NCI-H2196 treated with DMSO at 0.1 percent for 48 hours (cell line): ENCODE results near the gene GADD45B.
"Not testable (repeated sequence)": the region's sequence is repeated elsewhere in the genome, so short reads cannot be mapped to it uniquely, and the experiment has no call there.

Source experiments
- DNase-seq: peaks from one replicate; lab custom pipeline; 2025; ENCODE audit not compliant: unreplicated experiment; lab: John Stamatoyannopoulos, UW

The GADD45B gene

DNA sequence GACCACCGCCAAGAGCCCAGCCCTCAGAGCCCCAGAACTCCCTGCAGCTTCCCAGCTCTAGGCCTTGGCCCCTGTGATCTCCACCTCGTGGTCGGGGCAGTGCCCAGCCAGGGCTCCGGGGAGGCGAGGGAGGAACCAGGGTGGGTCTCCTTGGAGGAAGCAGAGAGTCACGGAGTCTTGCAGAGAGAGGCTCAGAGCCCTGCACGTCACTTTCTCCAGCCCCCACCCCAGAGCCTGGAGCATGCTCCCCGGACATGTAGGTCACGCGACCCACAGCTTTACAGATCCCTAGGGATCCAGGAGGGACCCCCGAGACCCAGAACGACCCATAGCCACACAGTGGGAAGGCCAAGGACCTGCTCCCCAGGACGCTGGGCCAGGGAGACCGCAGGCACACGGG lies 11.9 kb downstream of the GADD45B start:
- no peak for DNase-seq

DNA sequence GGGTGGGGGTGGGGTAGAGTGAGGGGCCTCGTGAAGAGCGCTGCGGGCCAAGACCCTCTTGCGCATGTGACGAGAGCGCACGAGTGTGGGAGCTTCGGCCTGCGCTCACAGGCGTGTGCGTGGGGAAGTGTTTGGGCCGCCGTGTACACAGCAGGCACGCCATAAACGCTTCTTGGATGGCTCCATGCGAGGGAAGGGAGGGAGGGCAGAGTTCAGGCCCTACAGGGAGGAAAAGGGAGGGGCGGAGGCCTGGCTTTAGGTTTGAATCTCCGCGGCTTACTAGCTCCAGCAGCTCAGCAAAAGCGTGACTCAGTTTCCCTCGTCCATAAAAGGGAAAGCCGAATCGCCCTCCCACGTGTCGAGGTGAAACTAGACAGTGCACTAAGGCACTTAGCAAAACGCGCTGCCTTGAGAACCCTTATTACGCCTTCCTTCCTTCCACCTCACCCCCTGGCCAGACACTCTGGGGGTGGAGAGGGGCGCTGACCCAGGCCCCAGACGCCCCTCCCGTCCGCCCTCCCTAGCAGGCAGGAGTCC lies 12.5 kb downstream of the GADD45B start:
- no peak for DNase-seq

- peak; percentile 17 for DNase-seq
Measured at GRCh38 chr19:2488942-2489731, 13.2 kb downstream of the GADD45B start.

DNA sequence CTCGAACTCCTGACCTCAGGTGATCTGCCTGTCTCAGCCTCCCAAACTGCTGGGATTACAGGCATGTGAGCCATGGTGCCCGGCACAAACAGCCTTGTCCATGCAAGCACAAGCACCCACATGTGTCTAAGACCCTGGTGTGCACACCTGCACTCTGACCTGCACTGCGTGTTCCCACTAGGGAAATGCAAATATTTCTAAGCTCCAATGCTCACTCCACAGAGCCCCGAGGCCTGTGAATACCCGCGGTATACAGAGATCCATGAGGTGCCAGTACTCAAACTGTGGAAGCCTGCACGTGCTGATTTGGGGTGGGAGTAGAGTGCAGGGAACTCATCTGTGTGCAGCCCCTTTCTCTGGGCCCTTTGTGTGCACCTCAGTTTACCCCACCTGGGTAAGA lies 14.7 kb downstream of the GADD45B start:
- no peak for DNase-seq

DNA sequence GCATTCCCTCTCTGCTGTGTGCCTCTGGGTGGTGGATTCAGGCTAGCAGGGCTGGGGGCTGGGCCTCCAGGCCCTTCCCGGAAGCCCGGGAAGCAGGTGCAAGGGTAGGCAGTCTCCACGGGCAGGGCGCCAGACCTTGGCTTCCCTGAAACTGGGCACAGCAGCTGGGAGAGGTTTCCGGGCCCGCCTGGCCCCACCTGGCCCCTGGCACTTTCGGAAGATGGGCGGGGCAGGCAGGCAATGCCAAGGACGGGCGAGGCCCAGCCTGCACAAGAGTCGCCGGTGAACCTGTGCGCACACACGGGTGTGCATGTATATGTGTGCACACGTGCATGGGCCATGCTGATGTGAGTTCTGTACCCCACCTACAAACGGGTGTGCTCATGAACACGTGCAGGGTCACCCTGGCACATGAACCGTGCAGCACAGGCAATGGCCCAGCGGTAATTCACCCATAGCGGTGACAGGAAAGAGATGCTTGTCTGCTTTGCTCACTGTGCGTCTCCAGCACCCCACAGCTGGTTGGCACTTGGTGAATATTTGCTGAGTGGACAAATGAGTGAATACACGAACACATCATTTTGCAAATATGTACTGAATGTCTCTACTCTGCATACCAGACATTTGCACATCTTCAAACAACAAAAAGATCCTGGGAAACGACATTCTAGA lies 15.3 kb downstream of the GADD45B start:
- DNase-seq = peak; percentile 89

DNA sequence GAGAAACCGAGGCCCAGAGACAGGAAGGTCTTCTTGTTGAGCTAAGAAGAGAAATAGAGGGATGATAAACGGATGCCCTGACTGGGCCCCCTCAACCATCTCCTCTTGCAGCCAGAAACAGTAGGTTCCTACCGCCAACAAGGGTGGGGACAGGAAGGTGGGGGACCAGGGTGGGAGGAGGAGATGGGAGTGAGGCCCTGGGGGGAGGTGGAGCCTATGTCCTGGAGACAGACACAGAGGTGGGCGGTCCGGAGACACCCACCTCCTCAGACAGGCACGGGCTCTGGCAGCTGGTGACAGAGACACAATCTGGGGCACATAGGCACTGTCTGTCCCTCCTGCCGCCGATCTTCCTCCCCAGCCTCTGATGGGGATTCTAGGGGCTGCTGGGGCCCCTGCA lies 16.9 kb downstream of the GADD45B start:
- DNase-seq = no peak

- DNase-seq = not testable (repeated sequence)
Measured at GRCh38 chr19:2493448-2493847, 17.5 kb downstream of the GADD45B start.

DNA sequence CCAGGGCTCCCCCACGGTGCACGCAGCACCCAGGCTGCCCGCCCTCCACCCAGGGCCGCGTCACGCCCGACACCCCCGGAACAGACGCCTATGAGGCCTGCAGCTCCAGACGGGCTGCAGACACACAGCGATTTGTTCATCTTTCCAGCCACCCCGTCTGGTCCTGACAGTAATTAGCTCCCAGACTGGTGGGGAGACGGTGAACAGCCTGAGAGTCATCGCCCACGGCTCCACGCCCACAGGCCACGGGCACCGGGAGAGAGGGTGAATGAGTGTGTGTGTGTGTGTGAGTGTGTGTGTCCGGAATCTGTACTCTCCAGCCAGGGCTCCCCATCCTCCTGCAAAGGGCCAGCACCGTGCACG lies 18.1 kb downstream of the GADD45B start:
- no peak for DNase-seq

- no peak for DNase-seq
Measured at GRCh38 chr19:2494447-2495129, 18.7 kb downstream of the GADD45B start.

- peak; percentile 23 for DNase-seq
Measured at GRCh38 chr19:2495130-2495641, 19.3 kb downstream of the GADD45B start.

DNA sequence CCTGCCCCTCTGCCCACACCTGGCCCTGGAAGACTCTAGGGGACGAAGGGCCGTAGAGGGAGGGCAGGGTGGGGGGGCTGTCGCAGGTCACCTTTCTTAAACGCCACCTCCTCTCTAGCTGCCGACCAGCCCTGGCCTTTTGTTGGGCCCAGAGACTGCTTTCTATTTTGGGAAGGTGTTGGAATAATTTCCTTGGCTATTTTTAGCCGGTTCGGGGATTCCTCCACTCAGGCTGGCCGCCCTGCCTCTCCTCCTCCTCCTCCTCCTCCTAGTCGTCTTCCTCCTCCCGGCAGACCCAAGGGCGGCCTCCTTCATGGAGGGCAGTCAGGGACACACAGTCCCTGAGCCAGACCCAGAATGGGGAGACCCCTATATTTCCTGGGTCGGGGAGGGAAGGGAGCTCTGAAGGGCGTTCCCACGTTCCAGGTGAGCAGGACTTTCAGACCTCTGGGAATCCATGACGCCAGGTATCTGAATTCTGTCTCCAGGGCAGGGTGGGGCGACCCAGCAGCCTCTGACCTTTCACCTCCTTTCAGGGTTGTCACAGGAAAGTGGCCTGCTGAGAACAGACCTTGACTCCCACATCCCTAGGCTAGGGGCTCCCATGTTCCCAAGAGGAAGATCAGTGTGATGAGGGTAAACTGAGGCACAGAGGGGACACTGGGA lies 19.9 kb downstream of the GADD45B start:
- DNase-seq = no peak

DNA sequence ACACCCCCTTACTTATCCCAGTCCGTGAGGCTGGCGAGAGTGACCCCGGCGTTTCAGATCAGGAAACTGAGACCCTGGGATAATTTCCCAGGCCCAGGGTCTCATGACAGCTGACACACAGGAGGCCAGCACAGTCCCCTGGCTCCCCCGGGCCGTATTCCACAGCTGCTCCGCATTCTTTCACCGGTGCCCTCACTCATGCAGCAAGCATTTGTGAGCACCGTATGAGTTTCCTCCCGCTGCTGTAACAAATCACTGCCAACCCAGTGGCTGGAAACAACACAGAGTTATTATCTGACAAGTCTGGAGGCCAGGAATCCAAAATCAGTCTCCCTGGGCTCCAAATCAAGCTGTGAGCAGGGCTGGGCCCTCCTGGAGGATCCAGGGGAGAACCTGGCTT lies 21.3 kb downstream of the GADD45B start:
- no peak for DNase-seq

DNA sequence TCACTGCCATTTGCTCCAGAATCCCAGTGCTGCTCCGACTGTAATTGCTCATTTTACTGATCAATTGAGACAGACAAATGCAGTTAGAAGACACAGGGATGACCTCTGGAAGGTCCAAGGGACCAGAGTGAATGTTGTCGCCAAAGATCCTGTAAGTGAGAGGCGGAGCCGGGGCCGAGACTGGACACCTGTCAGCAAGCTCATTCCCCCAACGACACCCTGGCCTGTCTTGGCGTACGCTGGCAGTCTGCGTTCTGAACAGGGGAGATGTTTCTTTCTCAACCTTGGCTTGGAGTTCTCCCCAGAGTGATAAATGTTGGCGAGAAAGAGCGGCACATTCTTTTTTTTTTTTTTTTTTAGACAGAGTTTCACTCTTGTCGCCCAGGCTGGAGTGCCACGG lies 24.2 kb downstream of the GADD45B start:
- no peak for DNase-seq

DNA sequence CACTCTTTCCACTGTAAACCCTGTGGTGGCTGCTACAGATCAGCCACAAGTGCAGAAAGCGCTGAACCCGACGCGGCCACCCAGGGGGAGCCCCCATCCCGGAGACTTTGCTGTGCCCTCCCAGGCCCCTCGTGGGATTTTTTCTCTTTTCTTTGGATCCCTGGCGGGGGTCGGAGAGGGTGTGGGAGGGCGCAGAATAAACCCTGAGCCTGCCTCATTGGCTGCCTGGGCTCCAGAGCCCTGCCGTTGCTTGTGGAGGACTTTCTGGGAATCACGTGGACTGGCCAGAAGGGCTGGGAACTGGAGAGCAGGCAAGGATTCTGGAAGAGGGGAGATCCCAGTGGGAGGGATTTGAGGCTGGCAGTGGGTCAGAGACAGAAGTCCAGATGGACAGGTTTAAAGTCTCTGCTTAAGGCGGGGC lies 24.9 kb downstream of the GADD45B start:
- DNase-seq = no peak

GRCh38 chr19:2503521-2504109 lies 27.7 kb downstream of the GADD45B start:
- DNase-seq = no peak

- not testable (repeated sequence) for DNase-seq
Measured at GRCh38 chr19:2506656-2507055, 30.7 kb downstream of the GADD45B start.

DNA sequence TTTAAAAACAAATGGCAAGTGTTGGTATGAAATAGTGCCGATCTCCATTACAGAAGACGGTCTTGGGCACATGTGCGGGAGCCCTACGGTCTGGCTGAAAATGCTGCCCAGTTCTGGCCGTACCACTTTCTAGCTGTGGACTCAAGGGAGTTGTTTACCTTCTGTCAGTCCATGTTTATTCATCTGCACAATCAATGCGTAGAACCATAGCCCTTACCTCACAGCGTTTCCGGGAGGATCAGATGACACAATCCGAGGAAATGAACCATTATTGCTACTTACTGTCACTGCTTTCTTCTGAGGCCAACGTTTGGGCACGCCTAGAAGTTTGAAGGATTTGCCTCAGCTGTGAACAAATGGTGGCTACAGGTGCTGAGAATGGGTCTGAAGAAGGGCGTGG lies 31.2 kb downstream of the GADD45B start:
- peak; percentile 83 for DNase-seq

DNA sequence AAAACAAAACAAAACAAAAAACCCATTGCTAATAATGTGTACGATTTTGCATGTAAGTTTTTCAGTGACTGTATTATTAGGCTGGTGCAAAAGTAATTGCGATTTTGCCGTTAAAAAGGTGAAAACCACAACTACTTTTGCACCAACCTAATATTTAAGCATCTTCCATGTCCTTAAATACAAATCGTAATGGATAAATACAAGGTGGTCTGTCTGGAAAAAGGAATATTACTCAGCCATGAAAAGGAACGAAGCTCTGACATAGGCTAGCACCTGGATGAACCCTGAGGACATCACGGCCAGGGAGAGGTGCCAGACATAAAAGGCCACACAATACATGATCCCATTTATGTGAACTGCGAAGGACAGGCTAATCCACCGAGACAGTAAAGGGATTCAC lies 33.2 kb downstream of the GADD45B start:
- DNase-seq = no peak

DNA sequence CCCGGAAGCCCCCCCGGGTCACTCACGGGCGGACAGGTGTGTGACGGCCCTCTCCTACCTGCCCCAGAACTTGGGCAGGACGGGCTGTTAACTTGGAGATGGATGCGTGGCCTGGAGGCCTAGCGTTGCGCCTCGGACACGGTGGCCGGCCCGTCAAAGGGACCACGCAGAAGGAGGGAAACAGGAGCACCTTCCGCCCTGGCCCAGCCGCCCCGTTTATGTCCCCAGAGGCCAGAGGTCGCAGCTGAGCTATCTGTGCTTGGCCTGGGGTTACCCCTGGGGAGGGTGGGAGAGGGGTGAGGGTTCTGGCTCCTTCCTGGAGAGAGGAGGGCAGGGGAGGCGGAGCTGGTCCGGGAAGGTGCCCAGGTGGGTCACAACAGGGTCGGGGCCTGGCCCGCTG lies 35.6 kb downstream of the GADD45B start:
- no peak for DNase-seq

DNA sequence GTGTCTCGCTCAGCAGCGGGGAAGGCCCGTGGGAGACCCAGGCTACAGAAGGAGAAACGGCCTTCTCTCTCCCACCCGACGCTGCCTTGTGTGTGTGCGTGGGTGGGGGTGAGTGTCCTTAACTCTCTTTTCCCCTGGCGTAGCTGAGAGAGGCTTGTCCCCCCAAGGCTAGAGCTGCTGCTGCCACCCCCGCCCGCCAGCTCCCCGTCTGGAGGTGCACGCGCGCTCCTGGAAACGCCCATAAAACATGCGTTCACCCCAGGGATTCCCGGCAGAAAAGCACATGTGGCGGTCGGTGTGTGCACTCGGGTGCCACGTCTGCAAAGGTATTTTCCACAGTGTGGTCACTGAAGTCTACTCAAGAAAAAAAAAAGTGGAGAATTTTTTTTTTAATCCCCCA lies 36.1 kb downstream of the GADD45B start:
- no peak for DNase-seq
